K562 (cell line): ENCODE data around the gene SMC6. TPM values are rescaled to one million over a fixed set of nuclear protein-coding genes. Genes with fewer than 3 reads are reported as not detected.

Experiments used
- ATAC-seq: fragments of 200-7000 bp; cut with Tn5 transposase; 3 replicates; pipeline ENCODE4 v1.9.1; 2020; ENCODE audit warnings: moderate library complexity
- BruUV-seq: library from RNA; stranded (reverse); fragments of 400-500 nt; replicated peaks from 2 replicates; lab custom pipeline; 2021; lab: Mats Ljungman, UMichigan
- CTCF ChIA-PET: fragments of 300-600 bp; formaldehyde crosslinking; extraction: SDS; loops from one replicate; lab custom pipeline; 2021; ENCODE audit warnings: low intra/inter-chr PET ratio; lab: Yijun Ruan, JAX
- POLR2A ChIA-PET: fragments of 300-600, 350-650 bp; sonication (Branson Sonifier 250); formaldehyde crosslinking; extraction: SDS; loops from one replicate; lab custom pipeline; 2021; ENCODE audit warnings: antibody characterized with exemption, inconsistent platforms; lab: Yijun Ruan, JAX
- DNase-seq, 4 experiments: peaks; one replicate each; pipeline versions ENCODE4 v3.0.0 to v3.0.0-alpha.2; 2011 to 2018; ENCODE audit warnings: low spot score in 3 of 4, mixed read lengths in 3 of 4; ENCODE audit errors: extremely low read depth in 1 of 4
- FAIRE-seq: peaks from 2 replicates; lab custom pipeline; 2011; peaks lifted over from hg19 to GRCh38; lab: Jason Lieb, UNC
- H2AFZ ChIP-seq: 2 replicates; pipeline ENCODE4 v1.6.0; 2011; ENCODE audit warnings: low read depth, low read length, control low read depth, inconsistent platforms
- H3K27ac ChIP-seq: fragments of 200-600 bp; 3 replicates; pipeline ENCODE4 v1.8.0; 2011; ENCODE audit warnings: low read depth, mild to moderate bottlenecking, control low read depth, inconsistent platforms, low read length, moderate library complexity, mixed read lengths; ENCODE audit errors: extremely low read depth
- H3K27me3 ChIP-seq, 2 experiments: fragments of 300-600 bp in 1 of 2; 2 replicates in 1 of 2; 3 replicates in 1 of 2; pipeline versions ENCODE4 v1.6.0 to v1.8.0; 2011; ENCODE audit warnings: inconsistent platforms in 2 of 2, low read length in 2 of 2, mild to moderate bottlenecking in 1 of 2, mixed read lengths in 1 of 2, moderate library complexity in 1 of 2; ENCODE audit not compliant: control insufficient read depth in 2 of 2, insufficient read depth in 2 of 2
- H3K36me3 ChIP-seq: fragments of 300-600 bp; 3 replicates; pipeline ENCODE4 v1.8.0; 2011; ENCODE audit warnings: mild to moderate bottlenecking, low read length, inconsistent platforms; ENCODE audit not compliant: control insufficient read depth, insufficient read depth
- H3K4me1 ChIP-seq, 2 experiments: fragments of 200-600 bp in 1 of 2; replicated peaks in 1 of 2; 2 replicates in 1 of 2; 3 replicates in 1 of 2; pipeline versions ENCODE4 v1.5.1 to v1.8.0; 2011; ENCODE audit warnings: inconsistent platforms in 2 of 2, low read length in 2 of 2, mild to moderate bottlenecking in 1 of 2, mixed read lengths in 1 of 2, moderate library complexity in 1 of 2; ENCODE audit not compliant: control insufficient read depth in 2 of 2, insufficient read depth in 2 of 2
- H3K4me2 ChIP-seq: 2 replicates; pipeline ENCODE4 v1.6.1; 2011; ENCODE audit warnings: low read length, control low read depth, inconsistent platforms, mixed read lengths; ENCODE audit not compliant: insufficient read depth
- H3K4me3 ChIP-seq: fragments of 200-600 bp; sonication (generic), shearing (Covaris generic); 2 replicates; pipeline ENCODE4 v1.5.1; 2016; ENCODE audit warnings: control low read depth, inconsistent platforms
- H3K79me2 ChIP-seq: fragments of 200-600 bp; 3 replicates; pipeline ENCODE4 v1.8.0; 2011; ENCODE audit warnings: low read length, inconsistent platforms; ENCODE audit not compliant: control insufficient read depth, insufficient read depth
- H3K9ac ChIP-seq, 2 experiments: 2 replicates each; pipeline versions ENCODE4 v1.6.0 to v1.6.1; 2011; ENCODE audit warnings: low read depth in 2 of 2, low read length in 2 of 2, control low read depth in 1 of 2, inconsistent platforms in 1 of 2, mild to moderate bottlenecking in 1 of 2, mixed read lengths in 1 of 2; ENCODE audit not compliant: insufficient read depth in 1 of 2
- H3K9me1 ChIP-seq: one replicate; pipeline ENCODE4 v1.6.0; 2011; ENCODE audit warnings: inconsistent platforms, mild to moderate bottlenecking, low read length, moderate library complexity; ENCODE audit not compliant: control insufficient read depth, insufficient read depth
- H3K9me3 ChIP-seq: replicated peaks from 2 replicates; pipeline ENCODE4 v1.5.1; 2011; ENCODE audit warnings: low read depth, low read length, inconsistent platforms; ENCODE audit not compliant: control insufficient read depth, insufficient read depth
- H4K20me1 ChIP-seq: replicated peaks from 2 replicates; pipeline ENCODE4 v1.6.1; 2011; ENCODE audit warnings: low read length, inconsistent platforms, mixed read lengths; ENCODE audit not compliant: control insufficient read depth, insufficient read depth
- DMBX1 ChIP-seq: fragments of 250-450 bp; sonication (Bioruptor Pico); IDR thresholded peaks from 2 replicates; pipeline ENCODE4 v1.8.0; 2022; ENCODE audit warnings: inconsistent platforms, mild to moderate bottlenecking, moderate library complexity, borderline replicate concordance
- DPF2 ChIP-seq: fragments of 450-650 bp; IDR thresholded peaks from 2 replicates; pipeline ENCODE4 v1.6.1; 2016
- GATA2 ChIP-seq: sonication (generic); formaldehyde crosslinking; IDR thresholded peaks from 2 replicates; pipeline ENCODE4 v1.4.0; 2020; ENCODE audit warnings: mild to moderate bottlenecking, missing genetic modification reagents
- GATAD2A ChIP-seq: fragments of 450-650 bp; IDR thresholded peaks from 2 replicates; pipeline ENCODE4 v1.6.1; 2017
- PHF8 ChIP-seq: fragments of 200-600 bp; sonication (generic); IDR thresholded peaks from 2 replicates; pipeline ENCODE4 v1.6.1; 2012; ENCODE audit warnings: mixed run types, mild to moderate bottlenecking, inconsistent platforms, low read length, moderate library complexity, borderline replicate concordance
- SIRT6 ChIP-seq: IDR thresholded peaks from one replicate; pipeline ENCODE4 v1.6.1; 2012; ENCODE audit warnings: low read depth, mild to moderate bottlenecking, control low read depth, inconsistent platforms, low read length, moderate library complexity
- TBP ChIP-seq: optimal IDR thresholded peaks from 2 replicates; pipeline ENCODE3; 2011; ENCODE audit warnings: low read depth, low read length, improper control_type of control experiment
- WGBS: fragments of 100-300 bp; shearing (Covaris generic); methylation state at CpG from one replicate; pipeline ENCODE4 v1.1.6; 2016; ENCODE audit warnings: low coverage, mixed read lengths; ENCODE audit not compliant: insufficient coverage; ENCODE audit errors: missing lambda C conversion rate; 5-methylcytosine and 5-hydroxymethylcytosine counted together
- in situ Hi-C: fragments of 300-500 bp; cut with MboI; formaldehyde crosslinking; loops from 4 replicates; pipeline ENCODE4 v1.15.0; 2018; ENCODE audit warnings: inconsistent platforms, mixed read lengths
- intact Hi-C: fragments of 100-400 bp; cut with micrococcal nuclease; formaldehyde crosslinking; loops from 2 replicates; pipeline ENCODE4 v1.14.2; 2022
- polyA plus RNA-seq, 8 experiments: library from polyadenylated mRNA; depleted of rRNA in 4 of 8; stranded (reverse) in 5 of 8; unstranded in 3 of 8; fragments of >200 nt; fragmentation: Nextera tagmentation in 2 of 8; fragmentation: Illumina TruSeq in 1 of 8; extraction: Ambion mirVana in 2 of 8; extraction: Trizol in 1 of 8; gene quantifications; 2 replicates each; pipeline versions ENCODE4 v1.2.1 to v1.2.3, GENCODE V29; 2011 to 2014; ENCODE audit warnings: inconsistent platforms in 1 of 8, missing spikeins in 1 of 8
- total RNA-seq, 7 experiments: library from RNA; depleted of rRNA in 6 of 7; stranded (reverse); fragments of >200 nt in 6 of 7; fragmentation: Illumina TruSeq in 2 of 7; extraction: Trizol in 2 of 7; gene quantifications; 2 replicates each; pipeline versions ENCODE4 v1.2.1 to v1.2.3, GENCODE V29; 2011 to 2021; ENCODE audit warnings: low replicate concordance in 1 of 7
- TF ChIP-seq, protein P1 (sequence below): fragments of 450-650 bp; IDR thresholded peaks from 2 replicates; pipeline ENCODE4 v1.6.1; 2016; ENCODE audit warnings: mild to moderate bottlenecking
- TF ChIP-seq, protein P2 (sequence below): sonication (generic); formaldehyde crosslinking; IDR thresholded peaks from 2 replicates; pipeline ENCODE4 v1.8.0; 2022; ENCODE audit warnings: missing genetic modification reagents, mild to moderate bottlenecking, borderline replicate concordance
- TF ChIP-seq, protein P3 (sequence below), 2 experiments: fragments of 200-800 bp in 1 of 2; sonication (Bioruptor generic) in 1 of 2; sonication (generic) in 1 of 2; formaldehyde crosslinking in 1 of 2; IDR thresholded peaks in 1 of 2; conservative IDR thresholded peaks in 1 of 2; 2 replicates each; pipeline versions ENCODE4 v1.5.0 to v1.6.1; 2016 to 2020; ENCODE audit warnings: missing compliant biosample characterization in 1 of 2, missing genetic modification characterization in 1 of 2, missing genetic modification reagents in 1 of 2
- TF ChIP-seq, protein P4 (sequence below): fragments of 450-650 bp; formaldehyde crosslinking; IDR thresholded peaks from 2 replicates; pipeline ENCODE4 v1.4.0; 2022; ENCODE audit warnings: mild to moderate bottlenecking, moderate library complexity

SMC6 gene
- total and polyA plus RNA-seq, 9 of the 15 experiments (the other 6 are each of a cell fraction or from before 2014, with no cell fraction given) = 14.2 to 75.9 (median 47.7) TPM

DNA sequence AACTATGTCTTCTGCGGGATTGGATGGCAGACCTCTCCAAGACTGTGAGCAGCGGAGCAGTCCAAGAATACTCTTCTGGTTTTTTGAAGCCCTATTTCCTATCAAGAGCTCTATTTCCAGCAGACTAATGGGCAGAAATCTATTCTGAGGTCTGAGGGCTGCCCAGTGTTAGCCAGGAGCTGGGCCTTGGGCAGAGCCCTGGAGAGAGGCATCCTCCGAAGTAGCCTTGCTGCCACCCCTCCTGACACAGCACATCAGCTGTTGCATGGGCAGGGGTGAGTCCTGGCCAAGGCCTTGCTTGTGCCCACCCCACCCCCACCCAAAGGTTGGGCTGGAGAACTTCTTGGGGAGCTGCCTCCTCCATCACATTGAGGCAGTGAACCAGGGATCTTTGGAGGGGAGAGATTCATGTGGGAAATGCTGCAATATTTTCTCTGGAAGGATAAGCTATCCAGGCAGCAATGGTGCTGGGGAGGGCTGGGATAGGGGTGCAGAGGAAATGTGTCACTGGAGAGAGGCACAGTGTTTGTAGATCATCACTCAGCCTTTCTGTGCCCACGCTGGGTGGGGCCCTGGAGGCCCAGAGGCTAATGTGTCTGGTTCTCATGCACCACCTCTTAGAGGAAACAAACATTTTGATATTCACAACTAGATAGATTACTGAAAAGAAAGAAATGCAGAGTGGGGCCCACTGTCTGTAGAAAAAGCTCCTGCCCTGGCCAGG, 108.5 kb downstream of the SMC6 start:
- no peaks in the 10 kb centered on the region for H3K27me3 ChIP-seq
- ATAC-seq (no peak), FAIRE-seq (no peak), DNase-seq (no peak)
- H3K9me3 ChIP-seq = no peaks in the 10 kb centered on the region
- intact Hi-C loops = loop anchor here (5.0 kb wide), 1 partner anchor 128 kb away; the partner anchor contains the start of gene RAD51AP2
- H3K9ac ChIP-seq = no peak overlapping the region
- H4K20me1 ChIP-seq = no peaks in the 10 kb centered on the region
- TF ChIP-seq GATA2 (CRISPR knock-in tag) = no peak
- no peak for TF ChIP-seq PHF8
- TF ChIP-seq DMBX1 (CRISPR knock-in tag) = no peak
- TF ChIP-seq, protein P1, sequence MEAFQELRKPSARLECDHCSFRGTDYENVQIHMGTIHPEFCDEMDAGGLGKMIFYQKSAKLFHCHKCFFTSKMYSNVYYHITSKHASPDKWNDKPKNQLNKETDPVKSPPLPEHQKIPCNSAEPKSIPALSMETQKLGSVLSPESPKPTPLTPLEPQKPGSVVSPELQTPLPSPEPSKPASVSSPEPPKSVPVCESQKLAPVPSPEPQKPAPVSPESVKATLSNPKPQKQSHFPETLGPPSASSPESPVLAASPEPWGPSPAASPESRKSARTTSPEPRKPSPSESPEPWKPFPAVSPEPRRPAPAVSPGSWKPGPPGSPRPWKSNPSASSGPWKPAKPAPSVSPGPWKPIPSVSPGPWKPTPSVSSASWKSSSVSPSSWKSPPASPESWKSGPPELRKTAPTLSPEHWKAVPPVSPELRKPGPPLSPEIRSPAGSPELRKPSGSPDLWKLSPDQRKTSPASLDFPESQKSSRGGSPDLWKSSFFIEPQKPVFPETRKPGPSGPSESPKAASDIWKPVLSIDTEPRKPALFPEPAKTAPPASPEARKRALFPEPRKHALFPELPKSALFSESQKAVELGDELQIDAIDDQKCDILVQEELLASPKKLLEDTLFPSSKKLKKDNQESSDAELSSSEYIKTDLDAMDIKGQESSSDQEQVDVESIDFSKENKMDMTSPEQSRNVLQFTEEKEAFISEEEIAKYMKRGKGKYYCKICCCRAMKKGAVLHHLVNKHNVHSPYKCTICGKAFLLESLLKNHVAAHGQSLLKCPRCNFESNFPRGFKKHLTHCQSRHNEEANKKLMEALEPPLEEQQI = no peak
- TF ChIP-seq, protein P2, sequence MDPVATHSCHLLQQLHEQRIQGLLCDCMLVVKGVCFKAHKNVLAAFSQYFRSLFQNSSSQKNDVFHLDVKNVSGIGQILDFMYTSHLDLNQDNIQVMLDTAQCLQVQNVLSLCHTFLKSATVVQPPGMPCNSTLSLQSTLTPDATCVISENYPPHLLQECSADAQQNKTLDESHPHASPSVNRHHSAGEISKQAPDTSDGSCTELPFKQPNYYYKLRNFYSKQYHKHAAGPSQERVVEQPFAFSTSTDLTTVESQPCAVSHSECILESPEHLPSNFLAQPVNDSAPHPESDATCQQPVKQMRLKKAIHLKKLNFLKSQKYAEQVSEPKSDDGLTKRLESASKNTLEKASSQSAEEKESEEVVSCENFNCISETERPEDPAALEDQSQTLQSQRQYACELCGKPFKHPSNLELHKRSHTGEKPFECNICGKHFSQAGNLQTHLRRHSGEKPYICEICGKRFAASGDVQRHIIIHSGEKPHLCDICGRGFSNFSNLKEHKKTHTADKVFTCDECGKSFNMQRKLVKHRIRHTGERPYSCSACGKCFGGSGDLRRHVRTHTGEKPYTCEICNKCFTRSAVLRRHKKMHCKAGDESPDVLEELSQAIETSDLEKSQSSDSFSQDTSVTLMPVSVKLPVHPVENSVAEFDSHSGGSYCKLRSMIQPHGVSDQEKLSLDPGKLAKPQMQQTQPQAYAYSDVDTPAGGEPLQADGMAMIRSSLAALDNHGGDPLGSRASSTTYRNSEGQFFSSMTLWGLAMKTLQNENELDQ (CRISPR knock-in tag) = no peak
- TF ChIP-seq SIRT6 = no peak
- TF ChIP-seq DPF2 = no peak
- TF ChIP-seq, protein P3, sequence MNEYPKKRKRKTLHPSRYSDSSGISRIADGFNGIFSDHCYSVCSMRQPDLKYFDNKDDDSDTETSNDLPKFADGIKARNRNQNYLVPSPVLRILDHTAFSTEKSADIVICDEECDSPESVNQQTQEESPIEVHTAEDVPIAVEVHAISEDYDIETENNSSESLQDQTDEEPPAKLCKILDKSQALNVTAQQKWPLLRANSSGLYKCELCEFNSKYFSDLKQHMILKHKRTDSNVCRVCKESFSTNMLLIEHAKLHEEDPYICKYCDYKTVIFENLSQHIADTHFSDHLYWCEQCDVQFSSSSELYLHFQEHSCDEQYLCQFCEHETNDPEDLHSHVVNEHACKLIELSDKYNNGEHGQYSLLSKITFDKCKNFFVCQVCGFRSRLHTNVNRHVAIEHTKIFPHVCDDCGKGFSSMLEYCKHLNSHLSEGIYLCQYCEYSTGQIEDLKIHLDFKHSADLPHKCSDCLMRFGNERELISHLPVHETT (CRISPR knock-in tag; conservative IDR thresholded peaks at IDR 0.05 in 1 of 2, IDR thresholded peaks at IDR 0.05 in 1 of 2) = no peak
- TF ChIP-seq TBP = no peak
- TF ChIP-seq, protein P4, sequence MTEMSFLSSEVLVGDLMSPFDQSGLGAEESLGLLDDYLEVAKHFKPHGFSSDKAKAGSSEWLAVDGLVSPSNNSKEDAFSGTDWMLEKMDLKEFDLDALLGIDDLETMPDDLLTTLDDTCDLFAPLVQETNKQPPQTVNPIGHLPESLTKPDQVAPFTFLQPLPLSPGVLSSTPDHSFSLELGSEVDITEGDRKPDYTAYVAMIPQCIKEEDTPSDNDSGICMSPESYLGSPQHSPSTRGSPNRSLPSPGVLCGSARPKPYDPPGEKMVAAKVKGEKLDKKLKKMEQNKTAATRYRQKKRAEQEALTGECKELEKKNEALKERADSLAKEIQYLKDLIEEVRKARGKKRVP (CRISPR knock-in tag) = no peak
- TF ChIP-seq GATAD2A = no peak
- ChIA-PET CTCF (interaction anchor here (0.9 kb wide), 1 partner anchor 185 kb away, joined by 3 read pairs; no protein-coding TSS in a partner anchor), POLR2A (interaction anchor here (1.1 to 1.8 kb wide), 5 partner anchors 10 to 16 kb away, joined by 3 to 4 read pairs (median 4); no protein-coding TSS in a partner anchor)
- H3K9me1 ChIP-seq = no peaks in the 10 kb centered on the region
- H3K4me3 ChIP-seq = no peak overlapping the region
- BruUV-seq = no TSS peak
- no peak overlapping the region for H3K4me2 ChIP-seq
- no peaks in the 10 kb centered on the region for H3K79me2 ChIP-seq
- WGBS = 71% methylated on average over 3 of the region's 4 CpGs
- in situ Hi-C loops = no loop called here
- no peak overlapping the region for H2AFZ ChIP-seq
- no peak overlapping the region for H3K27ac ChIP-seq
- peaks cover 16 to 25% of the 10 kb centered on the region in 2 experiments for H3K4me1 ChIP-seq
- no peaks in the 10 kb centered on the region for H3K36me3 ChIP-seq
